Astrocyte (in vitro differentiated cells and primary cell): Measurements from ENCODE around the gene APC2.

Experiments used
- EZH2 ChIP-seq: IDR thresholded peaks from 2 replicates; pipeline ENCODE4 v1.6.1; 2012; ENCODE audit warnings: mild to moderate bottlenecking, low read length, inconsistent platforms; ENCODE audit not compliant: insufficient read depth
- TF ChIP-seq, protein P1 (sequence below): IDR thresholded peaks from 2 replicates; pipeline ENCODE4 v1.5.1; 2011; ENCODE audit warnings: low read depth, mild to moderate bottlenecking, inconsistent platforms, low read length, moderate library complexity; ENCODE audit not compliant: insufficient read depth

- TF ChIP-seq, protein P1, sequence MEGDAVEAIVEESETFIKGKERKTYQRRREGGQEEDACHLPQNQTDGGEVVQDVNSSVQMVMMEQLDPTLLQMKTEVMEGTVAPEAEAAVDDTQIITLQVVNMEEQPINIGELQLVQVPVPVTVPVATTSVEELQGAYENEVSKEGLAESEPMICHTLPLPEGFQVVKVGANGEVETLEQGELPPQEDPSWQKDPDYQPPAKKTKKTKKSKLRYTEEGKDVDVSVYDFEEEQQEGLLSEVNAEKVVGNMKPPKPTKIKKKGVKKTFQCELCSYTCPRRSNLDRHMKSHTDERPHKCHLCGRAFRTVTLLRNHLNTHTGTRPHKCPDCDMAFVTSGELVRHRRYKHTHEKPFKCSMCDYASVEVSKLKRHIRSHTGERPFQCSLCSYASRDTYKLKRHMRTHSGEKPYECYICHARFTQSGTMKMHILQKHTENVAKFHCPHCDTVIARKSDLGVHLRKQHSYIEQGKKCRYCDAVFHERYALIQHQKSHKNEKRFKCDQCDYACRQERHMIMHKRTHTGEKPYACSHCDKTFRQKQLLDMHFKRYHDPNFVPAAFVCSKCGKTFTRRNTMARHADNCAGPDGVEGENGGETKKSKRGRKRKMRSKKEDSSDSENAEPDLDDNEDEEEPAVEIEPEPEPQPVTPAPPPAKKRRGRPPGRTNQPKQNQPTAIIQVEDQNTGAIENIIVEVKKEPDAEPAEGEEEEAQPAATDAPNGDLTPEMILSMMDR = no peak
- TF ChIP-seq EZH2 = no peak
These were observed 5.6 kb downstream of the APC2 start for GRCh38 chr19:1455336-1456120.
